ENCODE measurements around the gene ZNF474.

The ZNF474 gene

GRCh38 chr5:122154491-122154890 is 25.1 kb downstream of the ZNF474 start:
- no peak for TF ChIP-seq GATA2 (IDR thresholded peaks at IDR 0.05; ENCODE audit: low read depth, low read length)
- TF ChIP-seq GATA3 (IDR thresholded peaks at IDR 0.05; ENCODE audit: low read depth, low read length): no peak

- no peak for TF ChIP-seq GATA2 (IDR thresholded peaks at IDR 0.05; ENCODE audit: low read depth, low read length)
- TF ChIP-seq GATA3 (IDR thresholded peaks at IDR 0.05; ENCODE audit: low read depth, low read length): no peak
Observed at GRCh38 chr5:122154910-122155309, 25.6 kb downstream of the ZNF474 start.

GRCh38 chr5:122155546-122155945 is 26.2 kb downstream of the ZNF474 start:
- TF ChIP-seq GATA2 (IDR thresholded peaks at IDR 0.05; ENCODE audit: low read depth, low read length) (no peak), GATA3 (IDR thresholded peaks at IDR 0.05; ENCODE audit: low read depth, low read length) (no peak)

GRCh38 chr5:122156724-122157325 is 27.5 kb downstream of the ZNF474 start:
- TF ChIP-seq GATA2 (IDR thresholded peaks at IDR 0.05; ENCODE audit: low read depth, low read length): no peak
- TF ChIP-seq GATA3 (IDR thresholded peaks at IDR 0.05; ENCODE audit: low read depth, low read length): no peak

GRCh38 chr5:122162100-122162638 is 32.8 kb downstream of the ZNF474 start:
- no peak for TF ChIP-seq GATA3 (IDR thresholded peaks at IDR 0.05; ENCODE audit: low read depth, low read length)
- TF ChIP-seq GATA2 (IDR thresholded peaks at IDR 0.05; ENCODE audit: low read depth, low read length): no peak

- TF ChIP-seq GATA3 (IDR thresholded peaks at IDR 0.05; ENCODE audit: low read depth, low read length) (no peak), GATA2 (IDR thresholded peaks at IDR 0.05; ENCODE audit: low read depth, low read length) (no peak)
Observed at GRCh38 chr5:122163121-122164069, 34.0 kb downstream of the ZNF474 start.

- no peak for TF ChIP-seq GATA2 (IDR thresholded peaks at IDR 0.05; ENCODE audit: low read depth, low read length)
- no peak for TF ChIP-seq GATA3 (IDR thresholded peaks at IDR 0.05; ENCODE audit: low read depth, low read length)
Observed at GRCh38 chr5:122164070-122164435, 34.7 kb downstream of the ZNF474 start.

- TF ChIP-seq GATA3 (IDR thresholded peaks at IDR 0.05; ENCODE audit: low read depth, low read length) (no peak), GATA2 (IDR thresholded peaks at IDR 0.05; ENCODE audit: low read depth, low read length) (no peak)
Observed at GRCh38 chr5:122164831-122165558, 35.6 kb downstream of the ZNF474 start.

- TF ChIP-seq GATA2 (IDR thresholded peaks at IDR 0.05; ENCODE audit: low read depth, low read length) (no peak), GATA3 (IDR thresholded peaks at IDR 0.05; ENCODE audit: low read depth, low read length) (no peak)
Observed at GRCh38 chr5:122165559-122166078, 36.3 kb downstream of the ZNF474 start.

- TF ChIP-seq GATA2 (IDR thresholded peaks at IDR 0.05; ENCODE audit: low read depth, low read length) (no peak), GATA3 (IDR thresholded peaks at IDR 0.05; ENCODE audit: low read depth, low read length) (no peak)
Observed at GRCh38 chr5:122169350-122170103, 40.2 kb downstream of the ZNF474 start.

- TF ChIP-seq GATA3 (IDR thresholded peaks at IDR 0.05; ENCODE audit: low read depth, low read length) (no peak), GATA2 (IDR thresholded peaks at IDR 0.05; ENCODE audit: low read depth, low read length) (no peak)
Observed at GRCh38 chr5:122170620-122171019, 41.3 kb downstream of the ZNF474 start.

- TF ChIP-seq GATA2 (IDR thresholded peaks at IDR 0.05; ENCODE audit: low read depth, low read length) (no peak), GATA3 (IDR thresholded peaks at IDR 0.05; ENCODE audit: low read depth, low read length) (no peak)
Observed at GRCh38 chr5:122172207-122172606, 42.9 kb downstream of the ZNF474 start.

Data from SH-SY5Y (cell line).